Breast epithelium (tissue), 4 donors: ENCODE data around the gene ZNF772. TPM values are rescaled to one million over a fixed set of nuclear protein-coding genes. Genes with fewer than 3 reads are reported as not detected.
A peak's percentile ranks its signal among the peaks of the same experiment; 100 is the strongest.

Experiments used
- DNase-seq, 2 donors: peaks; one replicate each; pipeline ENCODE4 v3.0.0-alpha.2; 2019; ENCODE audit warnings: low spot score in 2 of 2
- H3K27ac ChIP-seq, 2 donors: fragments of 200-600 bp; sonication (generic) in 1 of 2; one replicate each; pipeline ENCODE4 v1.5.1; 2016 to 2019; ENCODE audit warnings: mild to moderate bottlenecking in 1 of 2
- H3K27me3 ChIP-seq, 2 donors: fragments of 200-600 bp; sonication (generic) in 1 of 2; one replicate each; pipeline versions ENCODE4 v1.5.1 to v1.6.0; 2017 to 2019; ENCODE audit warnings: control low read depth in 1 of 2, mild to moderate bottlenecking in 1 of 2
- H3K36me3 ChIP-seq: fragments of 200-600 bp; one replicate; pipeline ENCODE4 v1.5.1; 2019
- H3K4me1 ChIP-seq, 2 donors: fragments of 200-600 bp; sonication (generic); one replicate each; pipeline ENCODE4 v1.5.1; 2016 to 2019; ENCODE audit warnings: control low read depth in 1 of 2
- H3K4me3 ChIP-seq, 3 donors: fragments of 200-600 bp; sonication (generic); 1 replicate in 2 of 3; 2 replicates in 1 of 3; pipeline ENCODE4 v1.5.1; 2016 to 2019; ENCODE audit warnings: mild to moderate bottlenecking in 3 of 3, moderate library complexity in 2 of 3
- H3K9me3 ChIP-seq, 2 donors: fragments of 200-600 bp; sonication (generic) in 1 of 2; one replicate each; pipeline ENCODE4 v1.5.1; 2016 to 2019; ENCODE audit warnings: control low read depth in 1 of 2
- POLR2A ChIP-seq: fragments of 450-650 bp; IDR thresholded peaks from one replicate; pipeline ENCODE4 v1.6.1; 2016; ENCODE audit warnings: antibody characterized with exemption, mild to moderate bottlenecking, moderate library complexity
- POLR2AphosphoS5 ChIP-seq, 3 donors: sonication (generic); formaldehyde crosslinking; IDR thresholded peaks; one replicate each; pipeline ENCODE4 v1.6.1; 2017; ENCODE audit warnings: antibody characterized with exemption in 3 of 3
- intact Hi-C: fragments of 100-400 bp; cut with DNase I; formaldehyde crosslinking; loops from one replicate; pipeline ENCODE4 v1.15.1; 2023; ENCODE audit warnings: low total_unique reads
- total RNA-seq, 3 donors: library from RNA; depleted of rRNA; stranded (reverse); fragments of >200 nt; gene quantifications; one replicate each; pipeline ENCODE4 v1.1.0, GENCODE V29; 2016
- TF ChIP-seq, protein P1 (sequence below), 3 donors: fragments of 450-650 bp; IDR thresholded peaks; one replicate each; pipeline ENCODE4 v1.5.1; 2016 to 2017; ENCODE audit warnings: antibody characterized with exemption in 3 of 3, mild to moderate bottlenecking in 3 of 3, moderate library complexity in 3 of 3

The ZNF772 gene
- total RNA-seq, 3 donors from 2014 or later = 8.5 to 26.9 (median 19.7) TPM

DNA sequence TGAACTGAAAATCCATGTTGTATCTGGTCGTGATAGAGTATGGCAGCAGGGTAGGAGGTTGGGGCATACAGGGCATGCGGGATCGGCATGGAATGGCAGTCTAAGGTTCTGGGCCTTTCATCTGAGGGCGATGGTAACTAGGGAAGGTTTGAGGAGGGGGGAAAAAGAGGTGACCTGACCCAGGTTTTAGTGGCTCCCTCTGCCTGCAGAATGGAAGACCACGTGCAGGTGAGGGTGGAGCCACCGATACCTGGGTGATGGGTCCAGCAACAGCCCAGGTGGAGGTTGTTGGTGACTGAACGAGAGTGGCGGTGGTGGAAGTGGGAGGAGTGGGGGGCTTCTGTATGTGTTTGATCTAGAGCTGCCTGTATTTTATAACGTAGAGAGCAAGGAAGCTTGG lies 38.4 kb downstream of the ZNF772 start:
- Histone ChIP-seq H3K27me3 (no peaks in the 10 kb centered on the region), H3K9me3 (peaks cover 34 to 51% of the 10 kb centered on the region in 2 donors), H3K36me3 (no peaks in the 10 kb centered on the region), H3K27ac (no peak overlapping the region), H3K4me3 (no peak overlapping the region), H3K4me1 (peaks cover 0 to 10% of the 10 kb centered on the region in 2 donors)
- intact Hi-C loops = no loop called here
- DNase-seq = no peak
- TF ChIP-seq, protein P1, sequence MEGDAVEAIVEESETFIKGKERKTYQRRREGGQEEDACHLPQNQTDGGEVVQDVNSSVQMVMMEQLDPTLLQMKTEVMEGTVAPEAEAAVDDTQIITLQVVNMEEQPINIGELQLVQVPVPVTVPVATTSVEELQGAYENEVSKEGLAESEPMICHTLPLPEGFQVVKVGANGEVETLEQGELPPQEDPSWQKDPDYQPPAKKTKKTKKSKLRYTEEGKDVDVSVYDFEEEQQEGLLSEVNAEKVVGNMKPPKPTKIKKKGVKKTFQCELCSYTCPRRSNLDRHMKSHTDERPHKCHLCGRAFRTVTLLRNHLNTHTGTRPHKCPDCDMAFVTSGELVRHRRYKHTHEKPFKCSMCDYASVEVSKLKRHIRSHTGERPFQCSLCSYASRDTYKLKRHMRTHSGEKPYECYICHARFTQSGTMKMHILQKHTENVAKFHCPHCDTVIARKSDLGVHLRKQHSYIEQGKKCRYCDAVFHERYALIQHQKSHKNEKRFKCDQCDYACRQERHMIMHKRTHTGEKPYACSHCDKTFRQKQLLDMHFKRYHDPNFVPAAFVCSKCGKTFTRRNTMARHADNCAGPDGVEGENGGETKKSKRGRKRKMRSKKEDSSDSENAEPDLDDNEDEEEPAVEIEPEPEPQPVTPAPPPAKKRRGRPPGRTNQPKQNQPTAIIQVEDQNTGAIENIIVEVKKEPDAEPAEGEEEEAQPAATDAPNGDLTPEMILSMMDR (IDR thresholded peaks at IDR 0.05) = no peak
- TF ChIP-seq POLR2A (no peak), POLR2AphosphoS5 (IDR thresholded peaks at IDR 0.05) (no peak)

DNA sequence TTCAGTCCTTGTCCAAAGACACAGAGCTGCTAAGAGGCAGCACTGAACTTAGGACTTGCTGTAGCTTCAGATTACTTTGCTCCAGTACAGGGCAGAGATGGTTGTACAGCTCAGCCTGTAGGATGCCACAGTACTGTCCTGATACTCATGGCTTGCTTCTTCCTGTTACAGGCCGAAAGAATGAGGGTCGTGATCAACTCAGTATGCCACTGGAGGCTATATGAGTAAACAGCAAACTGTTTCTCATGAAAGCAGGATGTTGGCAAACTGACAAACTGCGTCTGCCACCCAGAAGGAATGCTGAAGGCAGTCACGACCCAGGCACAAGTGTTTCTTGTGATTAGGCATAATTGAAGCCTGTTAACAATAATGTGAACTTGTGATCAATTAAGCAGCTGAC lies 39.4 kb downstream of the ZNF772 start:
- H3K36me3 ChIP-seq = no peaks in the 10 kb centered on the region
- DNase-seq = no peak
- H3K4me3 ChIP-seq = no peak overlapping the region
- no peaks in the 10 kb centered on the region for H3K27me3 ChIP-seq
- no peak overlapping the region for H3K27ac ChIP-seq
- peaks cover 0 to 10% of the 10 kb centered on the region in 2 donors for H3K4me1 ChIP-seq
- TF ChIP-seq, protein P1 (IDR thresholded peaks at IDR 0.05) = no peak
- TF ChIP-seq POLR2A (no peak), POLR2AphosphoS5 (IDR thresholded peaks at IDR 0.05) (no peak)
- H3K9me3 ChIP-seq = peaks cover 24 to 41% of the 10 kb centered on the region in 2 donors
- intact Hi-C loops = no loop called here

DNA sequence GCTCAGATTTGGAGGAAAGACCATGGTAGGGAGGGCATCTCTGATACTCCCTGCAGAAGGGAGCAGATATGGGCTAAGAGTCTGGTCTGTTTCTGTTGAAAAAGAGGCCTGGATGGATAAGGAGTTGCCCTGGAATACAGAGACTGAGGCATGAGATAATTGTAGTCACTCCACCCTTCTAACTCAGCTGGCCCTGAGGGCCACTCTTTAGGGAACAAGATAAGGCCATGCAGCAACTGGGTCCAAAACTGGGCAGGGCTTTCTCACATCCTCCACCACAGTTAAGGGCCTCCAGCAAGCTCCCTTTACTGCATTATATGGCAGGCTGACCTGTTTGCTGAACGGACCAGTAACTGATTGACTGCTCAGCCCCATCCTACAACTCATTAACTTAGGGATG lies 40.9 kb downstream of the ZNF772 start:
- TF ChIP-seq POLR2A = no peak
- TF ChIP-seq, protein P1 (IDR thresholded peaks at IDR 0.05) = no peak
- no peak for TF ChIP-seq POLR2AphosphoS5 (IDR thresholded peaks at IDR 0.05)
- intact Hi-C loops = no loop called here
- H3K27me3 ChIP-seq = no peaks in the 10 kb centered on the region
- no peaks in the 10 kb centered on the region for H3K36me3 ChIP-seq
- DNase-seq = no peak
- H3K4me1 ChIP-seq = peaks cover 0 to 10% of the 10 kb centered on the region in 2 donors
- no peak overlapping the region for H3K27ac ChIP-seq
- H3K9me3 ChIP-seq = peaks cover 10 to 27% of the 10 kb centered on the region in 2 donors
- H3K4me3 ChIP-seq = peak overlapping the region in 2 of 3 donors; percentile 81 to 85

DNA sequence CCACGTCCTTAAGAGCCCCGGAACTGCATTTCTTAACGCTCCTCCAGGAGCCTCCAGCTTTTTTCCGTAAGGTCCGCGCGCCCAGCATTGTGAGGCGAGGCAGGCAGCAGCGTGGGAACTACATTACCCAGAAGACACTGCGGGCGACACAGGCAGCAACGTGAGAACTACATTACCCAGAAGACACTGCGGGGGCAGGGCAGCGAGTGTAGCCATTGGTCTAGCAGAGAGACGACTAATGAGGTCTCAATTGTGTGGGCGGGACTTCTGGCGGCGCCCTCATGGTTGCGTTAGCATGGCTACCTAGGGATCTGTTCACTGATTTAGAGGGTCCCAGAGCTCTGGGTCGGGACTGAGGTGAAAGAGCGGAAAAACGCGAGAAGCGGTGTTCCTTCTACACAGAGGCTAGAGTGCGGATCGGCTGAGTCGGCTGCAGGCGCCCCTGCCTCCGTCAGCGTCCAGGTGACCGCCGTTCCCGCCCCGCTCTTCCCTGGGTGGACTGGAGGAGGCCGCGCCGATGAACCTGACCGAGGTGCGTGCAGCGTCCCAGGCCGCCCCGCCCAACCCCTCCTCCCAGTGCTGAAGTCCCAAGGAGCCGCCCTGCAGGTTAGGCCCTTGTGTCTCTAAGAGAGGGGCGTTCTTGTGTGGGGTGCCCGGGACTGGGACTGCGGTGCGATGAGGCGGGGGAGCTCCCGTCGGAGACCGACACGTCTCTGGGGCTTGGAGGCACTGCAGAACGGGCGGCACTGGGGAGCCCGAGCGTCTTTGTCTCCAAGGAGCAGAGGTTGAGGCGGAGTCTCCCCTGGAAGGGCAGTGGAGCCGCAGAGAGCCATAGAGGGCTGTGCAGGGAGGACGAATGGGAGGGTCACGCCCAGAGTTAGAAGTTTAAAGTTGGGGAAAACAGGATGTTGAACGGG lies 42.0 kb downstream of the ZNF772 start, which contains the start of gene ZNF749:
ZNF749 (plus strand) TSS at position 264 of the 917 bp plus-strand sequence; CDS start at position 518, 254 bp downstream.
- DNase-seq = peak; percentile 97 to 99
- Histone ChIP-seq H3K4me3 (peak within 1 kb of the TSS; percentile 68 to 85 (median 81)), H3K4me1 (peaks cover 0 to 10% of the 10 kb centered on the region in 2 donors), H3K27me3 (no peaks in the 10 kb centered on the region), H3K9me3 (peaks cover 3 to 16% of the 10 kb centered on the region in 2 donors), H3K36me3 (no peaks in the 10 kb centered on the region), H3K27ac (peak within 1 kb of the TSS; percentile 75 to 78)
- intact Hi-C loops = no loop called here
- TF ChIP-seq POLR2AphosphoS5 (IDR thresholded peaks at IDR 0.05) (peak; percentile 42 to 72 (median 70)), POLR2A (no peak)
- TF ChIP-seq, protein P1 (IDR thresholded peaks at IDR 0.05) = no peak
